Measurements from ENCODE around the gene PDZD8.

PDZD8 gene

GRCh38 chr10:117284716-117285494 is 90.3 kb downstream of the PDZD8 start:
- DNase-seq (ENCODE audit: low read depth): no peak

GRCh38 chr10:117277675-117278074 is 97.6 kb downstream of the PDZD8 start:
- no peak for DNase-seq (ENCODE audit: low read depth)

DNA sequence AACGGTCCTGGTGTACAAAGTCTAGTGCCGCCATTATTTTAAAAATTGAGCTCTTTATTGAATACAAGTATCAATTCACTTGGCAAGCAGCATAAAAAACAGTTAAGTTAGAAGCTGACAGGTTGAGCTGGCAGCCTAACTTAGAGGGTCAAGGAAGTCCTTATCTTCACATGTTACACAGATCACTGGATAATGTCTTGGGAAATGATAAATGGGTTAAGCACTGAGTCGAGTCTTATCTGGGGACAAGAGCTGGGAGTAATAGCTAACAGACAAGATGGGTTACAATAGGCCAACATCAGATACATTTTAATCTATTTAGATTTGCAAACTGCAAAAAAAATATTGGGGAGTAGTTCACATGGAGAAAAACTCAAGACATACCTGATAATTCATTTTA is 100.1 kb downstream of the PDZD8 start:
- no peak for DNase-seq (ENCODE audit: low read depth)

- DNase-seq (ENCODE audit: low read depth): no peak
These were observed 100.7 kb downstream of the PDZD8 start for GRCh38 chr10:117274509-117274908.

DNA sequence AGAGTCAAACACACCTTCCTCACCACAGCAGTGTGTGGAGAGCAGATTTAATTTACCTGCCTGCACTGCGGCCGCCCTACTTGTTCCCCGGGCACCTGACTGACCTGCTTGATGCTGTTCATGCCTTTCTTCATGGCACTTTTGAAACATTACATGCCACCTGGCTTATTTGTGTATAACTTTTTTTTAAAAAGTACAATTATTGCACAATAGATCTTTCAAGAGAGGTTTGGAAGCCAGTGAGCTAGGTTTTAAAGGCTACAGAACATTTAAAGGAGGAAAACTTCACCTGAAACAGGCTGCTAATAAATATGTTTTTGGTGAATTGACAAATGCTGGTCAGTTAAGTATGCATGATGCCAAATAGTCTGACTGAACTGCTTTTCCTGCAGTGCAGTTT is 101.3 kb downstream of the PDZD8 start:
- no peak for DNase-seq (ENCODE audit: low read depth)

- no peak for DNase-seq (ENCODE audit: low read depth)
These were observed 102.8 kb downstream of the PDZD8 start for GRCh38 chr10:117272195-117273076.

GRCh38 chr10:117271427-117271826 is 103.8 kb downstream of the PDZD8 start:
- DNase-seq (ENCODE audit: low read depth): no peak

DNA sequence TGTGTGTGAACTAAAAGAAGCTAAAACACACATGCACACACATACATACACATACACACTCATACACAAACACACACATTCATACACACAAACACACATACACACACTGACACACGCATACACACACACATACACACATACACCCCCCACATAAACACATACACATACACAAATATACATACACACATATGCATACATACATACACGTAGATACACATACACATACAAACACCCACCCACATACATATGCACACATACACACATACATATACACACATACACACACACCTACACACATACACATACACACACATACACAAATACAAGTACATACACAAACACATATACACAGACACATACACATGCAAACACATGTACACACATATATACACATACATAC is 106.3 kb downstream of the PDZD8 start:
- DNase-seq (ENCODE audit: low read depth): no peak

DNA sequence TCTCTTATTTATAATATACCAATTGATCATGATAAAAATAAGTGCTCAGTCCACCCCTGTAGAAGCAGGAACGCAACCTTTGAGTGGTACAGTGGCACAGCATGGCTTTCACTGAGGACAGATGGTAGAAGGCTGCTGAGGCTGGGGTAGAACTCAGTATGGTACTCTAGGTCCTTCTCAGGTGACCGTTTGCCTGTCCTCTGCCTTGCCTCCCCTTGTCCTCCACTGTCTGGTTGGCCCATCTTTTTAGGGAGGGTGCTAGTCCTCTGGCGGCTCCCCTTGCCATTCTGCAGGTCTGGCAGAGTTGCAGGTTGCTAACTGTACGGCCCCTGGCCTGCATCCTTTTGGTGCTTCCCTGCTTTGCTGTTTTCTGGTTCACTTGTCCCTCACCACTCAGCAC is 107.0 kb downstream of the PDZD8 start:
- no peak for DNase-seq (ENCODE audit: low read depth)

DNA sequence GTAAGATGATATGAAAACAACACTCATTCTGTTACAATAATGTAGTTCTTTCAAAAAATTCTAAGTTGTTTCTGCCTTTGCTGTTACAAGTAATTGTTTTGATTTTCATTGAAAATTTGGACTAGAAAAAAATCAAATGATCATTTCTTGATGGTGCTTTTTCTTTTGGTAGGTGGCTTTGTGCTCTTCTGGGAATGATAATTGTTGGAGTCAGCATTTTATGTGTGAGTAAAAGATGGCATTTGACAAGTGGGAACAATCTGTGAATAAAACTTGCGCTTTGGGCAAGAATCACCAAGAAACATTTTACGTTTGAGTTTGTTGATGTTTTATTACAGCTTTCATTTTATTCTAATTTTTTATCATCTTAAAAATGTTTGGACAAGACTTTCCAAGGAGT is 108.4 kb downstream of the PDZD8 start:
- DNase-seq (ENCODE audit: low read depth): no peak

DNA sequence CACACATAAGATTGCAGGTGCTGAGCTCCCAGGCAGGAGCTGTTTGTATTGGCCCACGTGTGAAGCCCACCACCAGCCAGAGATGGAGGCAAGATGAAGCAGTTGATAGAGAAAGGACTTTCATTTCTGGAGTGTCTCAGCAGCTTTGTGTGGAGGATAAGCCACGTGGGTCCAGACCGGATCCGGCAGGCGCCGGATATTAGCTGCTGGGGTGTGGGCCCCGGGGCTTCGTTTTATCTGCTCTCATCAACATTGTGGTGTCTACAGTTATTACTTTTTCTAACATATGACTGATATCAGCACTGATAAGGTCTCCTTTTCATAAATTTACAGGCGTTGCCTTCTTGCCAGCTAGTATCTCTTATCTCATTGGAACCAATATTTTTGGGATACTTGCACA is 108.8 kb downstream of the PDZD8 start:
- no peak for DNase-seq (ENCODE audit: low read depth)

DNA sequence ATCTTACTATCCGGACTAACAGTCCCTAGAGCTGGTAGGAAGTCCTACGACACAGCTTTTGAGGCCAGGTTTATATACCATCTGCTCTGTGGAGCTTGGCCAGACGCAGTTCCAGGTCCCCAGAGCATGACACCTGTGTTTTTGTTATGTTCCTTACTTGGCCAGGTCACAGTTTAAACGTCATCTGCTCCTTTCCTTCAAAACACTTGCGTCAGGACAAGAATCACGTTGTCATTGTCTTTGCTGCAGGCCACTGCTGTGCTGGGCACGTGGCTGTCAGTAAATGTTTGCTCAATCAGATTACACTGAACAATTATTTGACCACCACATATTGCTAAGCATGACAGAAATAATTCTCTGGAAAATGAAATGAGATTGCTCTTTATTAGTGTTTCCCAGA is 110.5 kb downstream of the PDZD8 start:
- DNase-seq (ENCODE audit: low read depth): no peak

DNA sequence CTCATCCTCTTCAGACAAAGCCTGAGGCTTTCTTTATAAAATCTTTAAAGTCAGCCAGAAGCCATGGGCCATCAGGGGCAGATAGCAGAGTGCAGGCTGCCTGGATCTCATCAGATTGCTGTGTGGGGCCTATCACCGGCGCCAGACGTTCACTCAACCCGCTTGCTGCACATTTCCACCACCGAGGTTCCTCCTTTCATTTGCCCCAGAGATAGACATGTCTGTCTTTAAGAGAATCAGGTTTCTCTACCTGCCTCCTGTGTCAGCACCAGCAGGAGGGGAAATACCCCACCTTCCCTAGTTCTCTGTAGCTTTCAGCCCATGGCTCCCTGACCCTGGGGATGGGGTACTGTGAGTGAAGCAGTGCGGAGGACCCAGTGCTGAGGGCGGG is 112.3 kb downstream of the PDZD8 start:
- DNase-seq (ENCODE audit: low read depth): no peak

DNA sequence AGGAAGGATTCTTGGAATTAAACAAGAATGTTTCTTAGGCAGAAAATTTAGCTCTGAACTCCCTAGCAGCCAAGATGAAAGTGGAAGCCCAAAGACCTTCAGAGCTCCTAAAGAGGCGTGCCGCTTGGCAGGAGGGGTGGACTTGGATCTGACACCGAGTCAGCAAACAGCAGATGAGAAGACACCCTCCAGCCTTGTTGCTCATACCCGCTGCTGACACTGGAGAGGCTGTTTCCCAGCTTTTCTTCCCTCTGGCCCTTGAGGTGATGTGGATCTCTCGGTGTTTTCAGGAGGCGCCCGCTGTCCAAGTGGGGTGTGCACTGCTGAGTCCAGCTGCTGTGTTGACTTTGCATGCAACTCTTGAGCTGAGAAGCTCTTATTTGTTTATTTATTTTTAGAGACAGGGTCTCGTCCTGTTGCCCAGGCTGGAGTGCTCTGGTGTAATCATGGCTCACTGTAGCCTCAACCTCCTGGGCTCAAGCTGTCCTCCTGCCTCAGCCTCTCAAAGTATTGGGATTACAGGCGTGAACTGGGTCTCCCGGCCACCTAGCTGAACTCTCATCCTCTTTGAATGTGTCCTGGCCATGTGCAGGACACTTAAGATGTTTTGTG is 112.8 kb downstream of the PDZD8 start:
- no peak for DNase-seq (ENCODE audit: low read depth)

GRCh38 chr10:117261501-117261900 is 113.7 kb downstream of the PDZD8 start:
- DNase-seq (ENCODE audit: low read depth): no peak

- no peak for DNase-seq (ENCODE audit: low read depth)
These were observed 115.2 kb downstream of the PDZD8 start for GRCh38 chr10:117260084-117260483.

GRCh38 chr10:117259279-117259678 is 116.0 kb downstream of the PDZD8 start:
- DNase-seq (ENCODE audit: low read depth): no peak

DNA sequence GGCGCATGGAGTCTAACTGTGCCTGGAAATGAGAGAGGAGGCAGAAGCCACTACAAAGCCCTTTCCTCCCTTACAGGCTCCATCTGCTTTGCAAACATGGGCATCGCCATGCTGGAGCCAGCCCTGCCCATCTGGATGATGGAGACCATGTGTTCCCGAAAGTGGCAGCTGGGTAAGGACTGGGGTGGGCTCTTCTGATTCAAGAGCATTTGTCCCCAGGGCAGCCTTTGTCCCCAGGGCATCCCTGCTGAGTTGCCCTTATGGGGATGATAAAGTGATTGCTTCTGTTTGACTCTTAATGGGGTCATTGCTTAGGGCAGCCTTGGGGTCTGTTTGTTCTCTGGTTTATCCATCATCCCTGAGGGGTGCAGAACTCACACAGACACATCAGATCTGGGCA is 117.5 kb downstream of the PDZD8 start:
- no peak for DNase-seq (ENCODE audit: low read depth)

- no peak for DNase-seq (ENCODE audit: low read depth)
These were observed 118.3 kb downstream of the PDZD8 start for GRCh38 chr10:117256910-117257309.

DNA sequence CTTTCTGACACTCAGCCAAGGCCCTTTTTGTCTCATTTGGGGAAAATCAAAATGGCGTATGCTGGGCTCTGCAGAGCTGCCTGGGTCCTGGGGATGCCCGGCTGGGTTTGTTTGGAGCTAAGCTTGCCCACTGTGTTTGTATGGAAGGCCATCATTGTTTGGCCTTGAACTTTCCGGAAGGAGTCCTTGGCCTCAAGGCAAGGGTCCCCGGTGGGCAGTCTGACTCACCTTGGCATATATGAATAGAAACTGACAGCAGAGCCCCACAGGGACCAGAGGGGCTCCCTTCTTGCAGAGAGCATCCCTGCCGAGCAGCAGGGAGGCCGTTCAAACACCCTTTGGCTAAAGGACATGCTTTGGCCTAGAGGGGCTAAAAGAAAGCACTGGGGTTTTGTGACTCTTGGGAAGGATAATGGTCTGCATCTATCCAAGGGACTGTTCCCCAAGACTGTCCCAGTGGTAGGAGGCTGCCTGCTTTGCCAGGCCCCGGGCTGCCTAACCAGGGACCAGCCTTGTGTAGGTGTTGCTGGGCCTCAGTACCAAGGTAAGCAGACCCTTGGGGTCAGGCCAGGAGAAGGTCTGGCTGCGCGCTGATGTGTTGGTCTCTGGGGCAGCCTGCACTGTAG is 119.3 kb downstream of the PDZD8 start:
- DNase-seq (ENCODE audit: low read depth): no peak

- no peak for DNase-seq (ENCODE audit: low read depth)
These were observed 120.2 kb downstream of the PDZD8 start for GRCh38 chr10:117254774-117255735.

Measured in stimulated activated CD8-positive, alpha-beta memory T cell treated with anti-CD3 and anti-CD28 coated beads, Interleukin-15, amount 100 ng/mL, for 24 hours (primary cell).